Gastrocnemius medialis (tissue), 4 donors: ENCODE measurements around the gene ATG10.

Source experiments
- POLR2A ChIP-seq, 2 donors: fragments of 450-650 bp; IDR thresholded peaks; one replicate each; pipeline ENCODE4 v1.6.1; 2017; ENCODE audit warnings: antibody characterized with exemption in 2 of 2, mild to moderate bottlenecking in 2 of 2, moderate library complexity in 2 of 2
- TF ChIP-seq, protein P1 (sequence below), 5 experiments: fragments of 450-650 bp in 3 of 5; fragments of 200-600 bp in 2 of 5; sonication (generic) in 2 of 5; IDR thresholded peaks in 4 of 5; conservative IDR thresholded peaks in 1 of 5; 1 replicate in 4 of 5; 2 replicates in 1 of 5; pipeline ENCODE4 v1.5.1; 2016 to 2019; ENCODE audit warnings: antibody characterized with exemption in 5 of 5, mild to moderate bottlenecking in 3 of 5, moderate library complexity in 3 of 5

GRCh38 chr5:82276800-82277612 lies 305.2 kb downstream of the ATG10 start:
- TF ChIP-seq, protein P1, sequence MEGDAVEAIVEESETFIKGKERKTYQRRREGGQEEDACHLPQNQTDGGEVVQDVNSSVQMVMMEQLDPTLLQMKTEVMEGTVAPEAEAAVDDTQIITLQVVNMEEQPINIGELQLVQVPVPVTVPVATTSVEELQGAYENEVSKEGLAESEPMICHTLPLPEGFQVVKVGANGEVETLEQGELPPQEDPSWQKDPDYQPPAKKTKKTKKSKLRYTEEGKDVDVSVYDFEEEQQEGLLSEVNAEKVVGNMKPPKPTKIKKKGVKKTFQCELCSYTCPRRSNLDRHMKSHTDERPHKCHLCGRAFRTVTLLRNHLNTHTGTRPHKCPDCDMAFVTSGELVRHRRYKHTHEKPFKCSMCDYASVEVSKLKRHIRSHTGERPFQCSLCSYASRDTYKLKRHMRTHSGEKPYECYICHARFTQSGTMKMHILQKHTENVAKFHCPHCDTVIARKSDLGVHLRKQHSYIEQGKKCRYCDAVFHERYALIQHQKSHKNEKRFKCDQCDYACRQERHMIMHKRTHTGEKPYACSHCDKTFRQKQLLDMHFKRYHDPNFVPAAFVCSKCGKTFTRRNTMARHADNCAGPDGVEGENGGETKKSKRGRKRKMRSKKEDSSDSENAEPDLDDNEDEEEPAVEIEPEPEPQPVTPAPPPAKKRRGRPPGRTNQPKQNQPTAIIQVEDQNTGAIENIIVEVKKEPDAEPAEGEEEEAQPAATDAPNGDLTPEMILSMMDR (IDR thresholded peaks at IDR 0.05 in 4 of 5, conservative IDR thresholded peaks at IDR 0.05 in 1 of 5): no peak
- no peak for TF ChIP-seq POLR2A (IDR thresholded peaks at IDR 0.05)
